HG03575 (cell line): ENCODE data around the gene INIP.

Experiments
- ATAC-seq: cut with Tn5 transposase; IDR thresholded peaks from one replicate; pipeline ENCODE4 v1.9.1; 2021; ENCODE audit not compliant: unreplicated experiment, insufficient number of reproducible peaks, low FRiP score; ENCODE audit errors: extremely low read depth

Gene INIP, protein sequence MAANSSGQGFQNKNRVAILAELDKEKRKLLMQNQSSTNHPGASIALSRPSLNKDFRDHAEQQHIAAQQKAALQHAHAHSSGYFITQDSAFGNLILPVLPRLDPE

DNA sequence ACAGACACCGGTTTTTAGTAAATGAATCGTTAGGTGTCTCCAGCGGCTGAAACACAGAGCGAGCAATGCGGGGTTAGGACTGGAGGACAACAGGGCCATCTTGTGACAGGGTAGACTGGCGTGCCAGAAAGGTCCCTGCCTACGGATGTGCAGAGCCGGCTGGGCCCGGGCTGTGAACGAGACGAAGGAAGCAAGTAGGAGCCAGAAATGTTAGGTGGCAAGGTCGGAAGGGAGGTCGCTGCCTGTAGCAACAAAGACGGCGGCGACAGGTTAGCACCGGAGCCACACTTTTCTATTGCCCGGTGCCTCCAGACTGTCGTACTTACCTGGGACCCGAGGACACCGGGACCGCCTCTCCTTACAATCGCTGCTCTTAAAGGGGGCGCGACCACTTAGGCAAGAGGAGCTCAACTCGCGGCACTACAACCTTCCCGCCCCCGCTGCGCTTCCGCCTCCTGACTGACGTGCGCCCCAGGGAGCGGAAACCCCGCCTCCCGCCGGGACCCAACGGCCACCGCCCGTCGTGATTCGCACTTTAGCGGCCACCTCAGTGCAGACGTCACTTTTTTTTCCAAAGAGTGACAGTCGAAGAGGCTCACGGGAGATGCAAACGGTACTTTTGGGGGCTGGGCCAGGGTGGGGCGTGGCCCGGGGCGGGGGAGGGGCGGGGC, at the start of gene INIP:
INIP (minus strand) TSS at position 457 of the 671 bp plus-strand sequence. CDS start 1,632 bp downstream, outside the sequence.
- peak; percentile 43 for ATAC-seq

DNA sequence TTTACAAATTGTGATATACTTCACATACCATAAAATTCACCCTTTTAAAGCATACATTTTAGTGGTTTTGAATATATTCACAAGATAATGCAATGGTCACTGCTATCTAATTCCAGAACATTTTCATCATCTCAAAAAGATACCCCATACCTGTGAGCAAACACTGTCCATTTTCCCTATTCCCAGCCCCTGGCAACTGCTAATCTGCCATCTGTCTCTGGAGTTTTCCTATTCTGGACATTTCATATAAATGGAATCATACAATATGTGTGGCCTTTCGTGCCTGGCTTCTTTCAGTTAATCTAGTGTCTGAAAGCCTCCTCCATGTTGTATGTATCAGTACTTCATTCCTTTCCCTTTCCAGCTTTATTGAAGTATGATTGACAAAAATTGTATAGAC, 47.4 kb upstream of the INIP start:
- ATAC-seq: no peak

DNA sequence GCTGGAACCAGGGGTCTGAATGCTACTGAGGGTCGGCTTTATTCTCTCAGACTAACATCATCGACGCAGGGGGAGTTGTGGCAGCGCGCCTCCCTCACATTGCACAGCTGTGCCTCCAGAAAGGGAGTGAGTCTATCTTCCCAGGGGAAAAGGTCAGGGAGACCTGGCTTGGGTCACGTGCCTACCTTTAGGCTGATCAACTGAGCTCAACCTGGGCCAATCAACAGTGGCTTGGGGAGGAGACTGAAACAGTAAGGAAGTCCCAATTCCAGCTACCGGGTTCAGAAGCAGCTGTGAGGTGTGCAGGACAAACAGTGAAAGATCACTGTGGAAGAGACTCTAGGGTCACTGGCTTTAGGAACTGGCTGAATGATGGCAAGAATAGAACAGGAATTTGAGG, 46.9 kb upstream of the INIP start:
- ATAC-seq: no peak

DNA sequence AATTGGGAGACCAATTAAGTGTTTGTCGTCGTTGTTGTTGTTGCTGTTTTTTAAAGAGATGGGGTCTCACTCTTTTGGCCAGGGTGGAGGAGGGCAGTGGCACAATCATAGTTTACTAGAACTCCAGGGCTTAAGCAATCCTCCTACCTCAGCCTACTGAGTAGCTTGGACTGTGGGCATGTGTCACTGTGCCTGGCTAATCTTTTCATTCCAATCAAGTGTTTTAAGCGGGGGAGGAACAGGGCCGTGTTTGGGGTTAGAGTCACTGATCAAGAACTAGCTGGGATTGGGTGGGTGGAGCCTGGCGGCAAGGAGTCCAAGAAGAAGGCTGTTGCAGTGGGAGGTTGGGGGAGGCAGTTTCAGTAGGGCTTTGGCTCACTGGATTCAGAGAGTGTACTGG, 46.4 kb upstream of the INIP start:
- ATAC-seq: no peak

DNA sequence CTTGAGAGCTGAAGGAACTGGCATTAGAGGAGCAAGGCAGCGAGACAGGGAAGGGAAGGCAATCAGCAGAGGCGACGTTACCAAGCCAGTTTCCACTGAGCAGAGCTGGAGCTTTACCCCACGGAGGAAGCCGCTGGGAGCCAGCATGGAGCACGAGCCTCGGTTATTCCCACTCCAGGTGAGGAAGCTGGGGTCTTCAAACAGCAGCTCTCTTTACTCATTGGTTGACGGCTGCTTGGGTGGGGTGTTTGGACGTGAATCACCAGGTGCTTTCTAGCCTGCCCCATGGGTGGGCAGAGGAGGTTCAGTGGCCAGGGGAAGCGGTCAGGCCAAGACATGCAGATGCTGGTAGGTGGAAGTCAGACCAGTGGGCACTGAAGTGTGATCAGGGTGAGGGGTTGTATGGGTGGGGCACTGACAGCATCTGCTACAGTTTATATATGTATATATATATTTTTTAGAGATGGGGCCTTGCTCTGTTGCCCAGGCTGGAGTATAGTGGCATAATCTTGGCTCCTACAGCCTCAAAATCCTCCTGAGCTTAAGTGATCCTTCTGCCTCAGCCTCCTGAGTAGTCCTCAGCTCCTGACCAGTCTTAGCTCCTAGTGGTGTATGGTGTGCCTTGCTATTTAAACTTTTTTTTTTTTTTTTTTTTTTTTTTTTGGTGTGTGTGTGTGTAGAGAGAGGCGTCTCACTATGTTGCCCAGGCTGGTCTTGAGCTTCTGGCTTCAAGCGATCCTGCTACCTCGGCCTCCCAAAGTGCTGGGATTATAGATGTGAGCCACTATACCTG, 45.0 kb upstream of the INIP start:
- no peak for ATAC-seq

DNA sequence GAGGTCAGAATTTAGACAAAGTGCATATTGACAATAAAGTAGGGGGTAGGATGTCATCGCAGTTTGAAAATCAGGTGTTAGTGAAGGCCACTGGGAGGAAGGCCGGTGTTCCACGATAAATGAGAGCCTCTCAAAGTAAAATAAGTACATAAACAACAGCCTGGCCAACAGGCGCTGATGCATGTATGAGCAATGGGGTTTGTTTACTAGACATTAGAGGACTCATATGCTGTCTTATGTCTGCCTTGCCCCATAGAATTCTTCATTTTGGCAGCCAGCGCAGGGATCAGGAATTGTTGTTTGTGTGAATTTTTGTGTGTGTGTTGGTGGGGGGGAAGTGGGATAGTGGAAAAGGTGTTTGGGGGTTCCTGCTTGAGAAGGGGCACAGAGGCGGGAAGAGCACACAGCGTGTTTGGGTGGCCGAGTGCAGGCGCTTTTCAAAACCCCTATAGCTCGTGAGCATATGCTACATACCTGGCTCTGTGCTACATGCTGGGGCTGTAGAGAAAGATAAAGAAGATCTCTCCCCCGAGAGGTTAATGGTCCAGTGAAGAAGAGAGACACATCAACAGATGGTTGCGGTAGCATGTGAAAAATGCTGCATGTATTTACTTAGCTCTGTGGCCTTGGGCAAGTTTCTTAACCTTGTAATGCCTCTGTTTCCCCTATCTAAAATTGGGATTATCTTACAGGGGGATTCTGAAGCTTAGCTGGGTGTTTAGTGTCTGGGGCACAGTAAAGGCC, 44.2 kb upstream of the INIP start:
- ATAC-seq: no peak

DNA sequence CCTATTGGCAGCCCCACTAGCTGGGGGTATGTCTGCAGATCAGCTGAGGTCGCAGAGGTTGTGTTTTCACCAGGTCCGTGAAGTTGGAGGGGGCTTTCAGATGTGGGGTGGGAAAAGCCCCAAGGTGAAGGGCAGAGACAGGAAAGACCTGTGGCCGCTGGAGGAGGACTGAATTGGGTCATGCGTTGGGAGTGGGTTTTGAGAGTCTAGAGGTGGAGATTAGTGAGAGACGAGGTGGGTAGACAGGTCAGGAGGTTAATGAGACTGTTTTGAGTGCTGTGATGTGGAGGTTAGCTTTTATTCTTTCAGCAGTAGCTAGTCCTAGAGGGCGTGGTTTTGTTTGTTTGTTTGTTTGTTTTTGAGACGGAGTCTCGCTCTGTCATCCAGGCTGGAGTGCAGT, 42.9 kb upstream of the INIP start:
- ATAC-seq: no peak

DNA sequence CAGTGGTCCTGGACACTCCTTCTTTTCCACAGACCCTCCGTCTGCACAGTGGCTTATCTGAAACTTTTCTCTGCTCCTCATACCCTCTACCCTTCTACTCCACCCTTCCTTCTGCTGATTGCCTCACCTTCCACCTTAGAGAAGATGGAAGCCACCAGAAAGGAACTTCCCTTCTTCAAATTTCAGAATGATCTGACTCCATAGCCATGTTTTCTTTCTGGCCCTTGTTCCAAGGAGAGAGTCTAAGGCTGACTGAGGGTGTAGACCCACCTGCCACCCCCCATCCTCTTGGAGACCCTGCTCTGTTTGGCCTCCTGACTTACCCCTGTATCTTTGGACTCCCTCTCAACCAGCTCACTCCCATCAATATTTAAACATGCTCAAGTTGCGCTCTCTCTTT, 40.0 kb upstream of the INIP start:
- no peak for ATAC-seq

DNA sequence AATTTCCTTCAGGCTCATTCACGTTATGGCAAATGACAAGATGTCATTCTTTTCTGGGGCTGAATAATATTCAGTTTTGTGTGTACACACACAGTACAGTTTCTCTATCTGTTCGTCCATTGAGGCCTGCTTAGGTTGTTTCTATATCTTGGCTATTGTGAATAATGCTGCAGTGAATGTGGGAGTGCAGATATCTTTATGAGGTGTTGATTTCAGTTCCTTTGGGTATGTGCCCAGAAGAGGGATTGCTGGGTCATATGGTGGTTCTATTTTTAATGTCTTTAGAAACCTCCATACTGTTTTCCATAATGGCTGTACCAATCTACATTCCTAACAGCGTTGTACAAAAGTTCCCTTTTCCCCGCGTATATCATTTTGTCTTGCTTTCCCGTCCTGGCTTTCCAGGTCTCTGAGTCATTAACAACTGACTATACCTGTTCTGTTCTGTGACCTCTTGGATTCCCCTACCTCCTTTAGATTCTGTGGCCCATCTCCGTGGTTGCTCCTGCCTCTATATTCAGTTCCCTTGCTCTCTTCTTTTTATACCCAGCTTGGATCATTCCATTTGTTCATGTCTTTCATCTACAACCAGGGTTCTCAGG, 39.5 kb upstream of the INIP start:
- no peak for ATAC-seq

DNA sequence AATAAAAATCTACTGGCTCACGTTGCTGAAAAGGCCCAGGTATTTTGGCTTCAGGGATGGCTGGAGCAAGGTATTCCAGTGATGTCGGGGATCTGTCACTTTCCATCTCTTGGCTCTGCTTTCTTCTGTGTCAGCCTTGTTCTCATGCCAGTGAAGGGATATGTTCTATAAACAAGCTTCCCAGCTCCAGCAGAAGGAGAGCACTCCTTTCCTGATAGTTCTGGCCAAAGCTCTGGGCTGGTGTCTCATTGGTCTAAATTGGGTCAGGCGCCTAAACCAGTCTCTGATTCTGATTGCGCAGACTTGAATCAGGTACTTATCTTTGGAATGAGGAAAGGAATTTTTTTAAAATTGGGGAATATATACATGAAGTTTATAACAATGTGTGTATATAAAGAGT, 37.8 kb upstream of the INIP start:
- ATAC-seq: no peak

DNA sequence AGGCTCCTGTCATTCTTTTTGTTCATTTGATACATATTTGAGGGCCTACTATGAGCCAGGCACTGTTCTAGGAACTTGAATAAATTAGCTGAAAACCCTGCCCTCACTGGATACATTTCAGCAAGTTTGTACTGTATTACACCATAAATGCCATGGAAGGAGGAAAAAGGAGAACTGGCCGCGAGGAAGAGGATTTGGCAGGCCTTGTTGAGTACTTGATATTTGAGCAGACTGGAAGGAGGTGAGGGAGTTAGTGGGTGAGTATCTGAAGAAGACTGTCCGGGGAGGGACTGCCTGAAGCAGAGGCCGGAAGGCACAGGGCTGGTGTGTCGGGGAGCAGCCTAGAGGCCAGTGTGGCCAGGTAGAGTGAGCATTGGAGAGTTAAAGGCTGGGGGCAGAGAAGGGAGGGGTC, 37.1 kb upstream of the INIP start:
- no peak for ATAC-seq

DNA sequence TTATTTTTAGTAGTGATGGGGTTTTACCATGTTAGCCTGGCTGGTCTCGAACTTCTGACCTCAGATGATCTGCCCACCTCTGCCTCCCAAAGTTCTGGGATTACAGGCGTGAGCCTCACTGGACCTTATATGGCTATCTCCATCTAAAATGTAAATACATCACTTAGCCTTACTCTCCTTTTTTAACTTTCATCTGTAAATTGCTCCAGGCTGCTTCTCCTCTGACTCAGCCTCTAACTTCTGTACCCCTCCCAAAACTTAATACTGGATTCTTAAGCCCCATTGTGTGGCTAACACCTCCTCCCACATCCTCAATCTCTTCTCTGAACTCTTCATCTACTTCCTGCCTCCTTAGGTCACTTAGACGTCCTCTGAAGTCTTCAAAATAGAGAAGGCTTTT, 36.7 kb upstream of the INIP start:
- no peak for ATAC-seq

DNA sequence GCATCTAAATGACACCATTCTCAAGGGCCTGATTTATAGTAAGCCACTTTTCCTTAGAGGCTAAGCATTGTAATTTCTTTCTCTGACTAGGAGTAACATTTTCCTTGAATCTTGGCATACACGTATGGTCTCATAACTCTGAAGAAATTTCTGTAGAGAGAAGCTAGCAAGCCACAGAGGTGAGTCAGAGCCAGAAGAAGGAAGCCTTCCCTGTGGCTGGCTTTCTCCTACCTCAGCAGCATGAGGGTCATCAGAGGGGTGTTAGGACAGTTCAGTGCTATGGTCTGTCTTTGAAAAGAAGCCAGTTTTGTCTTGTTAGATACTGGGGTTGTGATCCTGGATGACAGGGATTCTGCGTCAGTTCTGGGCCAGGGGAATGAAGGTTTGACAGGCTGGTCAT, 35.8 kb upstream of the INIP start:
- ATAC-seq: no peak

DNA sequence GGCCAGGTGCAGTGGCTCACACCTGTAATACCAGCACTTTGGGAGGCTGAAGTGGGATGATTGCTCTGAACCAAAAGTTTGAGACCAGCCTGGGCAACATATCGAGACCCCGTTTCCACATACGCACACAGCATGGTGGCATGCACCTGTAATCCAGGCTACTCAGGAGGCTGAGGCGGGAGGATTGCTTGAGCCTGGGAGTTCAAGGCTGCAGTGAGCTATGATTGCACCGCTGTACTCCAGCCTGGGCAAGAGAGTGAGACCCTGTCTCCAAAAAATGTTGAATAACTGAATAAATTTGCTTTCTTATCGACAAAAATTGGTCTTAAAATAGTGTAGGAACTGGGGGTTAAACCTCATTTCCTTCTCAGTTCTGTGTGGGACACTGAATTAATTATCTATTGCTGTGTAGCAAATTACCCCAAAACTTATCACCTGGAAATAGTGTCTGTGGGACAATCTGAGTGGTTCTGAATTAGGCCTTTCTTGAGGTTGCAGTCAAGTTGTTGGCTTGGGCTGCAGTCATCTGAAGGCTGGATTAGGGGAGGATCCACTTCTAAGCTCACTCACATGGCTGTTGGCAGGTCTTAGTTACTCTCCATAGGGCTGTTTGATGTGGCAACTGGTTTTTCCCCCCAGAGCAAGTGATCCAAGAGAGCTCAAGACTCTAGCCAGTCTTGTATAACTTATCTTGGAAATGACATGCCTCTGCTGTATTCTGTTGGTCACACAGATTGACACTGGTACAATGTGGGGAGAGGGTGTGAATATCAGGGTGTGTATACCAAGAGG, 34.6 kb upstream of the INIP start:
- no peak for ATAC-seq

DNA sequence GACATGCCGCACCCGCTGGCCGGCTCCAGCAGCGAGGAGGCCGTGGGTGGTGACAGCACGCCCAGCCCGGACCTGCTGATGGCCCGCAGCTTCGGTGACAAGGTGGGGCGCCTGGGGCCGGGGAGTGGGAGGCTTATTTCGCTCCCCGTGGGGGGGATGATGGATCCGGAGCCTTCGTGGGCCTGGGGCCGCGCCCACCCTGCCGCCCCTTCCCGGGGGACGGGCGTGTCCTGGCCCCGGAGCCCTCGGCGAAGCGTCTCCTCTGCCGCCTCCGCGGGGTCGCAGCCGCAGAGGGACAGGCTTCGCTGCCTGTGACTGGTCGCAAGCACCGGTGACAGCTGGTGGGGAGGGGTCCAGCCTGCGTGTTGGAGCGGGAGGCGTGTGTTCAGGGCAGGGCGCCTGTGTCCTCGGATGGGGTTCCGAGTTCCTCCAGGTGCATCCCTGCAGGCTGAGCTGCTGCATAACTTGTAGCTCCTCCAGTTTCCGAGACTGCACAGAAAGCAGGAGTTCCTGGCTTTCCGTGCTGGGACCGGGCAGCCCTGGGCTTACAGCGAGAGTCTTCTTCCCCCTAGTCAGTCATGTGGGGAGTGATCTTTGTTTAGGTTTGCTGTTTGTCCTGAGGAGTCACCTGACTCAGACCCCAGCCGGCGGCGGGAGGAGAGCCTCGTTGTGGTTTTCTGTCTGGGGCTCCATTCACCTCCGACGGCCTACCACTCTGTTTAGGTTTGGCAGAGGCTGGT, 33.3 kb upstream of the INIP start:
- no peak for ATAC-seq

DNA sequence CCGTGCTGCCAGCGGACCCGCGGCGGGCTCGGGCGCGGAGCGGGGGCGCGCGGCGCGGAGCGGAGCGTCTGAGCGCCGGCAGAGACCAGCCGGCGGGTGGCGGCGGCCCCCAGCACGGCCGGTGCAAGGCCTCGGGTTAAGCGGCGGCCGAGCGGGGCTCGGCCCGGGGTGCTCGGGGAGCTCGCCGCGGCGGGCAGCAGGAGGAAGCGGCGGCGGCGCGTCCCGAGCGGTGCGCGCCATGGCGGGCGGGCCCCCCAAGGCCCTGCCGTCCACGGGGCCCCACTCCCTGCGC, 32.8 kb upstream of the INIP start:
- no peak for ATAC-seq

DNA sequence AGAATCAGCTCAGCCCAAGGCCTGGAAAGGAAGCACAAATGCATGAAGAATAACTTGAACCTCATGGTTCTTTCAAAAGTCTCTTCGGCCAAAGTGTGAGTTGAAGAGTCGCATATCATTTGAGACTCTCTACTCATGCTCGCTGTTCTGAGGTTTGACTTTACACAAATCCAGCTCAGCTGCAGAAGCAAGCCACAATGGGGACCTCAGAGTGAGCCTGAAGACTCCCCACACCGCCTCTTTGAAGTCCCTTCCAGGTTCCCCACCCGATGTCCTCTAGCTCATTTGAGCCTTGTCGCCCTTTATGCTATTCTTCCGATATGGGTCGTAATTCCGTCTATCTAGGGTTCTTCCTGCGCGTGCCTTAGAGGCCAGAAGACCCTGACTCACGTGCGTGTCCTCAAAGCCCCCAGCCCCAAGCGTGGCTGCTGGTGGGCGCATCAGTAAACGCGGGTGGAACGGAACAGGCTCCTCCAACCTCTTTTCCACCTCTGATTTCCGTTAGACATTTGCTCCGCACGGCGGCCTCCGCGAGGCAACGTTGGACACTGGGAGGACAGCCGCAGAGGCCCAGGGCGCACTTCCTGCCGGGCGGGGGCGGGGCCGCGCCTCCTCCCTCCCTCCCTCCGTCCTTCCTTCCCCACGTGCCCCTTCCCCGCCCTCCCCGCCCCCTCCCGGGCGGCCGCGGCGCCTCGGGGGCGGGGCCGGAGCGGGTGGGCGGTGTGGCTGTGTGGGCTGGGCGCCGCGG, 32.3 kb upstream of the INIP start, which contains the start of gene SNX30:
SNX30 (plus strand) TSS at position 745 of the 748 bp plus-strand sequence. CDS start 242 bp downstream, outside the sequence.
- no peak for ATAC-seq
